Posterior cingulate gyrus (tissue), 11 donors: ENCODE results near the gene NRIP2.
"Not testable (repeated sequence)": the region's sequence is repeated elsewhere in the genome, so short reads cannot be mapped to it uniquely, and the experiment has no call there.

ENCODE experiments used
- DNase-seq, 10 donors: peaks; one replicate each; pipeline versions ENCODE4 v3.0.0 to v3.0.0-alpha.2; 2020 to 2021; ENCODE audit warnings: mixed read lengths in 3 of 10
- intact Hi-C: fragments of 100-400 bp; cut with DNase I; formaldehyde crosslinking; loops from one replicate; pipeline ENCODE4 v1.15.1; 2023

The NRIP2 gene, protein sequence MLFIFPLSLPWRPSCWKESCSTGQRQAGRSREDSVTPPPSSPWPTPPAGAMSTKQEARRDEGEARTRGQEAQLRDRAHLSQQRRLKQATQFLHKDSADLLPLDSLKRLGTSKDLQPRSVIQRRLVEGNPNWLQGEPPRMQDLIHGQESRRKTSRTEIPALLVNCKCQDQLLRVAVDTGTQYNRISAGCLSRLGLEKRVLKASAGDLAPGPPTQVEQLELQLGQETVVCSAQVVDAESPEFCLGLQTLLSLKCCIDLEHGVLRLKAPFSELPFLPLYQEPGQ

DNA sequence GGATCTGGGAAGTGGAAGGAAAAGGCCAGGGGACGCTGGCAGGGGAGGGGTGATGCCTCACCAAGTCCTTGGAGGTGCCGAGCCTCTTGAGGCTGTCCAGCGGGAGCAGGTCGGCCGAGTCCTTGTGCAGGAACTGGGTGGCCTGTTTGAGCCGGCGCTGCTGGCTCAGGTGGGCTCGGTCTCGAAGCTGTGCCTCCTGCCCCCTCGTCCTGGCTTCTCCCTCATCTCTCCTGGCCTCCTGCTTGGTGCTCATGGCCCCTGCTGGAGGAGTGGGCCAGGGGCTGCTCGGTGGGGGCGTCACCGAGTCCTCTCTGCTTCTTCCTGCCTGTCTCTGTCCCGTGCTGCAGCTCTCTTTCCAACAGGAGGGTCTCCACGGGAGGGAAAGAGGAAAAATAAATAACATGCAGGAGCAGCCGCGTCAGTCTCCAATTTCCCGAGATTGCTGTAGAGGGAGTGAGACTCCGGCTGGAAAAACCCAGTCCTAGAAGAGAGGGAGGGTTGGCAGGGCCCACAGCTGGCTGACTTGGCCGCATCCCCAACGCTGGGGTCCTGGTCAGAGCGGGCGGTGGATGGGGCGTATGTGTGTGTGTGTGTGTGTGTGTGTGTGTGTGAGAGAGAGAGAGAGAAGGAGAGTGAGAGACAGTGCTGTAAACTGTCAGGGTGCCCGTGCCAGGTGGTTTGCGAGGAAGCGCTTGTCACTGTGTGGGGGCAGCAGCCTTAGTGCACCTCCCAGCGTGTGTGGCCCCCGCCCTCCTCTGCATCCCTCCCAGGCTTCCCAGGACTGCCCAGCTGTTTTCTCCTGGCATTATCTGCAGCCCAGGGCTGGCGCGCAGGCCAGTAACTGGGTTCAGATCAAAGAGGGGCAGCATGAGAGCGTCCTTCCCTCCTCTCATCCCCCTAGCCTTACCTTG lies at the start of gene NRIP2:
Gene NRIP2, minus strand, starts transcription at position 455 of the 911 bp plus-strand sequence. Its CDS starts 52 bp downstream, at position 403.
- peak; percentile 48 to 95 (median 71) for DNase-seq
- intact Hi-C loops: no loop called here

DNA sequence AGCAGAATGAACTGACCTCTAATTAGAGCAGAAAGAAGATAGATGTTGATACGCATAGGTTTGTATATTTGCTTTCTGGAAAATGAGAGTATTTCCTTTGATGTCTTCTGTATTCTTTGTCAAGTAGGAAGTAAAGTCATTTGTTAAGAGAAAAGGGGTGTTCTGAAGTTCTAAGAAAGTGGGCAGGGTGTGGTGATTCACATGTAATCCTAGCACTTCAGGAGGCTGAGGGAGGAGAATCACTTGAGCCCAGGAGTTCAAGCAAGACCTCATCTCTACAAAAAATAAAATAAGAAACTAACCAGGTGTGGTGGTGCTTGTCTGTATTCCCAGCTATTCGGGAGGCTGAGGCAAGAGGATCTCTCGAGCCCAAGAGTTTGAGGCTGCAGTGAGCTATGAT lies 45.0 kb upstream of the NRIP2 start:
- intact Hi-C loops: loop anchor here (10.0 kb wide), 1 partner anchor 65 kb away; the partner anchor contains the start of gene ITFG2
- DNase-seq: no peak

DNA sequence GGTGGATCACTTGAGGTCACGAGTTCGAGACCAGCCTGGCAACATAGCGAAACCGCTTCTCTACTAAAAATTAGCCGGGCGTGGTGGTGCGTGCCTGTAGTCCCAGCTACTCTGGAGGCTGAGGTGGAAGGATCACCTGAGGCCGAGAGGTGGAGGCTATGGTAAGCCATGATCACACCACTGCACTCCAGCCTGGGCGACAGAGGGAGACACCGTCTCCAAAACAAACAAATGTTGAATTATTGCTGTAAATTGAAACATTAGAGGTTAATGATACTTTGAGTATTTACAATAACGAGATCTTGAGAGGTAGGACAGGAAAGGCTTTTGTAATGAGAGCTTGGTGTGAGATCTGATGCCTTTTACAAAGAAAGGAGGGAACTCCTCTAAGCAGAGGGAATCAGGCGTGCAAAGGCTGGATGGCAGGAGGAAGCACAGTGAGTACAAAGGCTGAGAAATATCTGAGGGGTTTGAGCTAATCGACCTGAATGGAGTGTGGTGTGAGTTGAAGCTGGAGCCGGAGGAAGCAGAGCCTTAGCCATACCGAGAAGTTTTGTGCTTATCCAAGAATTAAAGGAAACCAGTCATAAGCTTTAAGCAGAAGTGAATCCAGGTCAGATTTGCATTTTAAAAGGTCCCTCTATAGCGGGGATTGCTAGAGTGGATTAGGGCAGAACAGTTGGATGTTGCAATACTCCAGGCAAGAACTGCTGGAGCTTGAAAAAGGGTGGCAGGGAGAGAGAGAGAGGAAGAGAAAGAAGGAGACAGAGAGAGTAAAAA lies 43.3 kb upstream of the NRIP2 start:
- DNase-seq: peak in 2 of 10 donors; percentile 18 to 65
- intact Hi-C loops: loop anchor here (2.0 to 10.0 kb wide), 2 partner anchors 13 to 63 kb away; partner anchors contain the start of genes ITFG2 and TULP3

DNA sequence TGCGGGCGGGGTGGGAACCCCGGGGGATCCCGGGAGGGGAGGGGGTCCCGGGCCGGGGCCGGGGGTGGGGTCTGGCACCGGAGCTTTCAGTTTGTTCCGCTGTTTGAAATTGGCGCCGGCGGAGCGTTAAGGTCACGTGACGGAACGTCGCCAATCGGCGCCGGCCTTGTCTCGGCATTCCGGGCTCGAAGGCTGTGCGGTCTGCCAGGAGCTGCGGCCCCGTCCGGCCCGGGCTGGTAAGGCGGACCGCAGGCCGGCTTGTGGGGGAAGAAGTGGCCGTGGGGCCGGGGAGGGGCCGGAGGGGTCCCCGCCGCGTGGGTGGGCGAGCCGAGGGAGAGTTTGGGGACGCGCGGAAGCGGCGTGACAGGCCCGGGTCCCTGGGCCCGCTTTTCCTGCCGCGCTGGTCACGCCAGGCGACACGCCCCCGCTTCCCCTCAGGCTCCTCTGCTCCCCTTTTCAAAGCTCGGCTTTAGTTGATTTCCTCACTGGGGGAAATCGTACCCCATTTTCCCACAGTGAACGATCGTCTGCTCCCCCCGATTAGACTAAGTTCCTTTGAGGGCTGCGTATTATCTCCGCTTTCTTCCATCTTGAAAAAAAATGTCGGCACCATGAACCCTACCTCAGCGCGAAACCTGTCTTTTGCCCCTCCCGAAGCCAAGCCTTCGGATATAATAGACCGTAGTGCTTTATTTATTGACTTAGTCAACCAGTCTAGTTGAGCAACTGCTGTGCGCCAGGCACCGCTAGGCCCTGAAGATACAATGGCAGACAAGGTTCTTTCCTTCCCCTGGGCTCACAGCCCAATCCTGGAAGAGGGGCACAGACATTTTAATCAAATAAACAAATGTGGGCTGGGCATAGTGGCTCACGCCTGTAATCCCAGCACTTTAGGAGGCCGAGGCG lies 42.5 kb upstream of the NRIP2 start, which contains the start of the genes FOXM1 and RHNO1:
Gene FOXM1, minus strand, starts transcription at position 128 of the 906 bp plus-strand sequence. CDS start 2,696 bp downstream, outside the sequence.
Gene RHNO1, plus strand, starts transcription at position 177 of the 906 bp plus-strand sequence. CDS start 8,144 bp downstream, outside the sequence.
- DNase-seq: peak; percentile 91 to 99 (median 96)
- intact Hi-C loops: loop anchor here (2.0 to 10.0 kb wide), 2 partner anchors 14 to 62 kb away; partner anchors contain the start of genes ITFG2 and TULP3

DNA sequence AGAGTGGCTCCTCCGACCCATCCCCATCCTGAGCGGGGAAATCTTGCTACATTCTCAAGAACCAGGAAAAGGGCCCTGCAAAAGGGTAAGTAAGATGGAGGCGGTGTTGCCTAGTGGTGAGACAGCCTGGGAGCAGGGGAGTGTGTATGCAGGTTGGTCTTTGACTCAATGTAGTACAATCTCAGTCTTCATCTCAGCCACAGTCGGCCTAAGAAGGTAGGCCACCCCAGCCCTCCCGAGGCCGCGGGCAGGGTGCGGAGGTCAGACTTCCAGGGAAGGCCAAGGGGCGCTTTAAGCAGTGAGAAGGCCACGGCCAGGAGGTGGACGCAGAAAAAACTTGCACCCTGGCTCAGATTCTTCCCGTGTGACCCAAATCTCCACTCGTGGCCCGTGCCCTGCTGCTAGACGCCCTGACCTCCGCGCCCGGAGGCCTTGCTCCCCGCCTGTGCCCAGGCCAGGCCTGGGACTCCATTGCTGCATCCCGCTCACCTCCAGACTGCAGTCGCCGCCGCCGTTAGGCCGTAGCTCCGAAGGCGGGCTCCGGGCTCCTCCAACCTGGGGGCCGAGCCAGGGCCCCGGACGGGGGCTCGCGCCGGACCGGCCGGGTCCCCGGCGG lies 41.7 kb upstream of the NRIP2 start:
- intact Hi-C loops: loop anchor here (2.0 to 10.0 kb wide), 2 partner anchors 14 to 62 kb away; partner anchors contain the start of genes ITFG2 and TULP3
- peak in 1 of 10 donors; percentile 84 for DNase-seq

DNA sequence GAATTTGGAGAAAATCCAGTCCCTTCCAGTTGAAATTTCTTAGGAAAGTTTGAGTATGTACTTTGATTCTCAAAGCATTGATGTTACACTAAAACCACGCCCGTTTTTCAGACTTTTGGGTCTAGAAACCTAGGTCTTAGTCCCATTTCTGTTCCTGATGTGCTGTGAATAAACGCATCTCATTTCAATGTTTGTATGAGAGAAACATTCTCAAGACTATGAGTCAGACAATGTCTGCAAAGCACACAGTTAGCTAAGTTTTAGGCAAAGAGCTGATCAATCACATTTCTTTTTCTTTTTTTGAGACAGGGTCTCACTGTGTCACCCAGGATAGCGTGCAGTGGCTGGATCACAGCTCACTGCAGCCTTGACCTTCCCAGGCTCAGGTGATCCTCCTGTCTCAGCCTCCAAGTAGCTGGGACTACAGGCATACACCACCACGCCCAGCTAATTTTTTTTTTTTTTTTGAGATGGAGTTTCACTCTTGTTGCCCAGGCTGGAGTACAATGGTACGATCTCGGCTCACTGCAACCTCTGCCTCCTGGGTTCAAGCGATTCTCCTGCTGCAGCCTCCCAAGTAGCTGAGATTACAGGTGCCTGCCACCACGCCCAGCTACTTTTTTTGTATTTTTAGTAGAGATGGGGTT lies 34.3 kb upstream of the NRIP2 start:
- DNase-seq: peak in 2 of 10 donors; percentile 4 to 28
- intact Hi-C loops: not testable (repeated sequence)

DNA sequence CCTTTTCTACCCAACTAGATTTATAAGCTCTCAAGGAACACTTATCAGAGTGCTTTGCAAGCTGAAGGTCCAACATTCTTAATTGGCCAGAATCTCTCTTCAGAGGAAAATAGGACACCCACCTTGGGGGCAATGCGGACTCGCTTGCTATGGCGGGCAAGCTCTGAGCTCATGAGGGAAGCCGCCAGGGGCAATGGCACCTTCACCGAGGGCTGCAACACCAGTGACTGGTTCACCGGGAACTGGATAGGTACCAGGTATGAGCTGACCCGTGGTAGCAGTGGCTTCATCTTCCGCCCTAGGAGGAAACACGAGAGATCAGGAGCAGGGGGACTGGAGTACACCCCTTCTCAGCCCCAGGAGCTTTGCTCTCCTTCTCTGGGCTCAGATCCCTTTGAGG lies 29.4 kb upstream of the NRIP2 start:
- intact Hi-C loops: no loop called here
- DNase-seq: peak in 2 of 10 donors; percentile 55 to 66

DNA sequence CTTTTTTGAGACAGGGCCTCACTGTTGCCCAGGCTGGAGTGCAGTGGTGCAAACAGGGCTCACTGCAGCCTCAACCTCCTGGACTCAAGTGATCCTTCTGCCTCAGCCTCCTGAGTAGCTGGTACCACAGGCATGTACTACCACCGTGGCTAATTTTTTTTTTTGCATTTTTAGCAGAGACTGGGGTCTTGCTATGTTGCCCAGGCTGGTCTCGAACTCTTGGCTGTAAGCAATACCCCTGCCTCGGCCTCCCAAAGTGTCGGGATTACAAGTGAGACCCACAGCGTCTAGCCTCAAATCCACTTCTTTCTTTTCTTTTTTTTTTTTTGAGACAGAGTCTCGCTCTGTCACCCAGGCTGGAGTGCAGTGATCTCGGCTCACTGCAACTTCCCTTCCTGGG lies 28.6 kb upstream of the NRIP2 start:
- peak in 2 of 10 donors; percentile 5 to 30 for DNase-seq
- intact Hi-C loops: not testable (repeated sequence)

DNA sequence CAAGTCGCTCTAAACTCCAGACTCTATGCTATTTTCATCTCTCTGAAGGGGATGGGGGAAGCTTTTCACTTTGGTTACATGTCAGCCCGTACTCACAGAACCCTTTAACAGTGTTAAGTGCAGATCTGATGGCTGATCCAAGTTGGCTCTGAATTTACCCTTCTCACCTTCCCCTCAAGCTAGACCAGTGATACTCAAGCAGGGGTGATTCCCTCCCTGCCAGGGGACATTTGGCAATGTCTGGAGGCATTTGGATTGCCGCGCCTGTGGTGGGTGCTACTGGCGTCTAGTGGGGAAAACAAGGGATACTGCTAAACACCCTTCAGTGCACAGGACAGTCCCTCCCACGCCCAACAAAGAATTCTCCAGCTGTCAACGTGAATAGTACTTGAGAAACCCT lies 28.0 kb upstream of the NRIP2 start:
- peak in 2 of 10 donors; percentile 9 to 21 for DNase-seq
- intact Hi-C loops: no loop called here

DNA sequence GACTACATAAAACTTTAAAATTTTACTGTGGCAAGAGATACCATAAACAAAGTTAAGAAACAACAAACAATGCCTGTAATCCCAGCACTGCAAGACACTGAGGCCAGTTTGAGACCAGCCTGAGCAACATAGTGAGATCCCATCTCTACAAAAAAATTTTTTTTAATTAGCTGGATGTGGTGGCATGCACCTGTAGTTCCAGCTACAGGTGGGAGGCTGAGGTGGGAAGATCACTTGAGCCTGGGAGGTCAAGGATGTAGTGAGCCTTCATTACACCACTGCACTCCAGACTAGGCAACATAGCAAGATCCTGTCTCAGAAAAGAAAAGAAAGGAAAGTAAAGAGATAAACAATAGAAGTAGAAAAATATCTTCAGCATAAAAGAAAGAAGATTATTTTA lies 25.3 kb upstream of the NRIP2 start:
- peak in 1 of 10 donors; percentile 1 for DNase-seq
- intact Hi-C loops: no loop called here

DNA sequence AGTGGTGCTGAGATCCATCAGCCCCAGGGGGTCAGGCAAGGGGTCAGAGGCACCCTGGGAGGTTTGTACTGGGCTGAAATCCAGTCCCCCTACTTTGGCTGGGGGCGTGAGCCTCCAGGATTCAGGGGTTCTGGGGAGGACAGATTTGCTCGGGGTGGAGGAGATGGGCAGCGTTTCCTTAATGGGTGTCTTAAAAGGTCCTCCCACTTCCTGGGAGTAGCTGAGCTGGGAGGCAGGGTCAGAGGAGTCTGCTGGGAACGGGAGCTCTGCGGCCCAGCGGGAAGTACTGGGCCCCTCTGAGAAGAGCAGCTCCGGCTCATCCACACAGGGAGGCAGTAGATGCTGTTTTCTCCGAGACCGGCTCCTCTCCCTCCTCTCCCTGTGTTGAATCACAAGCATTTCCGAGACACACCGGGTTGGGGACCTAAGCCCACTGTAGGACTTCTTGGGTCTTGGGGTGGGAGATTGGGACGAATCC lies 24.1 kb upstream of the NRIP2 start:
- intact Hi-C loops: no loop called here
- DNase-seq: peak in 1 of 10 donors; percentile 49

DNA sequence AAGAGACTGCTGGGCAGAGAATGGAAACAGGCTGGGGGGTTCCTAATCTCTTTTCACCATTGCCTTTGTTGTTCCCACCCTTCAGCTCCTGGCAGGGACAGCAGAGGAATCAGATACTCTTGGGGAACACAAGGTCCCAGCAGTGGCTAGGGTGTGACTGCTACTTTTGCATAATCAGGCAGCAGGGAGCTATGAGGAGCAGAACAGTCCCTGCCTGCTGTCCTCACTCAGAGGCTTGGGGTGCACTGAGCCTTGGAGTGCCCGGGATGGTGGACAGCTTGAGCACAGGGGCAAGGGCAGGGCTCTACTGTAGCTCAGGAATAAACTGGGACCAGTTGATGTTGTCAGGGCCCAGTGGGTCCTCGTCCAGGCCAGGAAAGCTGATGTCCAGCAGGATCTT lies 23.5 kb upstream of the NRIP2 start:
- DNase-seq: no peak
- intact Hi-C loops: no loop called here

DNA sequence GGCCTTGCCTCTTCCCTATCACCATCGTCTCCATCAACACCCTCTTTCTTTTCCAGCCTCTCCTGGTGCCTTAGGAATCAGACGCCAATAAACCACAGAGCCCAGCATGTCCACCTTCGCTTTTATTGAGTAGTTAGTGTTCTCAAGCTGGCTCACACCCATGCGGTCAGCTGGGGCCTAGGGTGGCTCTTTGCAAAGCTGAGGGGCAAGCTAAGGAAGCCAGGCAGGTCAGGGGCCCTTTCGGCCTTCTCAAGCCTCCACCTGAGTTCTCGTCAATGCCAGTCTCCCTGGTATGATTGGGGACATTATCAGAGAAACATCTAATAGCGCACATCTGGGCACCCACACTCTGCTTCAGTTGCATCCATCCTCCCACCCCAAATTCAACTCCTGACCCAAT lies 22.7 kb upstream of the NRIP2 start:
- intact Hi-C loops: no loop called here
- peak in 2 of 10 donors; percentile 17 to 30 for DNase-seq

DNA sequence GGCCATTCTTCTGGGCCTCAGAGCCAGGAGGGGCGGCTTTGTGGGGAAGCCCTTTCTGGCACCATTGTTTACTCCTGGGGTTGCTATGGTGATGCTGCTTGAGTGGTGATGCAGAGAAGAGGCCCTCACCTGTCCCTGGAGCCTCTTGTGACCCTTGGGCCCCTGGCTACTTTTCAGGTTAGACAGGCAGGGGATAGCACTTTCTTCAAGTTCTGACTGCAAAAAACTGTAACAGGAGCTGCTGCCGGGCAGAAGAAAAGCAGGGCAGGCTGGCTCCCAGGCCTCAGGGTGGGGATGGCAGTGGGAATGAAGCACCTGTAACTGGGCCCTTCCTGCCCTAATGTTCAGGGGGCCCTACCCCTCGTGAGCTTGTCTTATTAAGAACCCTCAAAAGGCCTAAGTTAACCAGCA lies 22.2 kb upstream of the NRIP2 start, which contains the start of gene TEX52:
Gene TEX52, minus strand, starts transcription at position 19 of the 411 bp plus-strand sequence. Its CDS starts 13 bp downstream, at position 6.
- intact Hi-C loops: no loop called here
- DNase-seq: peak in 2 of 10 donors; percentile 24 to 32

DNA sequence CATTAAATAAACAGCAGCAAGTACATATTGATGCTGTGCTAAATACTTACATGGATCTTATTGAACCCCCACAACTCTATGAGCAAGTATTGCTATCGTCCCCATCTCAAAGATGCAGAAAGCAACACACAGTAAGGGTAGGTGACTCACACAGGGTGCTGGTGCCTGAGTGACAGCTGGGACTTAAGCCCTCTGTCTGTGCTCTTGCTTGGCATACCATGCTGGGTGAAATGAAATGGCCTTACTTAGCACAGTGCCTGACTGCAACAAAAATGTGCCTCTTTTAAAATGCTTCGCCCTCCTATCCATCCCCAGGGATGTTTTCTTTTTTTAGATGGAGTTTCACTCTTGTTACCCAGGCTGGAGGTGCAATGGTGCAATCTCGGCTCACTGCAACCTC lies 21.2 kb upstream of the NRIP2 start:
- DNase-seq: peak in 1 of 10 donors; percentile 0
- intact Hi-C loops: no loop called here

DNA sequence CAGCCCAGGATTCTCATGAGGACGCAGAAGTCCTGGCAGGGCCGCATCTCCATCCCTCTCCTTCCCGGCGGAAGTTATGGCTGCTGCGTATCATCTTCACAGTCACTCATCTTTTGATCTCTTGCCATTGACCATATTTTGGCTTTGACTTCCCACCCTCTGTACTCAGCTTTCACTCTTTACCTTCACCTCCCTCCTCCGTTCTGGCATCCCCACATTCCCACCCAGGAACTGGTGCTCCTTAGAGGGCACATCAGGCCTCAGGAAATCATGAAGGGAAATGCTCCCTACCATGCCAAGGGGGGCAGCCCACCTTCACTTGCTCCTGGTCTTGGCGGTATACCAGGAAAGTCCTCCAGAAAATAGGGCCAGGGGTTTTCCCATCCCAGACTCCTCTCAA lies 20.7 kb upstream of the NRIP2 start:
- peak in 2 of 10 donors; percentile 9 to 27 for DNase-seq
- intact Hi-C loops: no loop called here

DNA sequence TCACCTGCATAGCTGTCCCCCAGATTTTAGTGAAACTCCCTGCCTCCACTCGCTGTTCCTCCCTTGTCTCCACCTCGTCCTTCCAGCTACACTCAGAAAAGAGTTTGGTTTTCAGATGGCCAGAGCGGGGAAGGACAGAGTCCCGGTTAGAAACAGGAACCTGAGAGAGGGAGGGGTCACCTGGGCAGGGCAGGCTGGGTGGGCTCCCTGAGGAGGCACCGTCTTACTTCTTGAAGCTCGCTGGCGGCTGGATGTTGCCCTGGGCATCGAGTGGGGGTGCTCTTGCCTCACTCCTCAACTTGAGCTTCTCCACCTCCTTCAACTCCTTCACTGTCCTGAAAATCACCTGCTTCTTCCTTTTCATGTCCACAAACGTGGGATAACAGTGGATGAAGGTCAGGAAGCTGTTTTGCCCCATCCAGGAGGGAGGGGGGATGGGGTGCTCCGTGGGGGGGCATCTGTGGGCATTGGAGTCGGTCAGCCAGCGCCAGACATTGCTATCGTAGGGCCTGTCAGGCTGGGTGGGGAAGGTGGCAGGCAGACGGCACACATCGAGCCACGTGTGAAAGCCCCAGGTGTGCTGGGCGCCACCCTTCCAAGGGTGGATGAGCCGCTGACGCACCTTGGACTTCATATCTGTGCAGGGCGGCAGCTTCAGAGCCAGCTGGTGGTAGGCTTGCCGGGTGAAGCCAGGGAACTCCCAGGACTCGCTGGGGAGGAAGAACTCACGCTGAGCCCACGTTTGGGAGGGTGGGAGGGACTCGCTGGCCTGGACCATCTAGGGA lies 20.0 kb upstream of the NRIP2 start:
- intact Hi-C loops: no loop called here
- DNase-seq: peak in 2 of 10 donors; percentile 52 to 59
